PC-3 (cell line): ENCODE results near the gene RNF8. TPM values are rescaled to one million over a fixed set of nuclear protein-coding genes. Genes with fewer than 3 reads are reported as not detected.

ENCODE experiments used
- ATAC-seq: fragments of 200-7000 bp; cut with Tn5 transposase; 2 replicates; pipeline ENCODE4 v1.9.1; 2020; ENCODE audit warnings: mild to moderate bottlenecking, moderate library complexity
- BruUV-seq: library from RNA; stranded (reverse); fragments of 400-500 nt; replicated peaks from 2 replicates; lab custom pipeline; 2021; lab: Mats Ljungman, UMichigan
- CTCF ChIA-PET: fragments of 300-600 bp; sonication (Branson Sonifier 250); formaldehyde crosslinking; loops from one replicate; lab custom pipeline; 2022; ENCODE audit warnings: antibody characterized with exemption; lab: Charles Lee
- POLR2A ChIA-PET: fragments of 300-600 bp; sonication (Branson Sonifier 250); formaldehyde crosslinking; loops from one replicate; lab custom pipeline; 2022; ENCODE audit warnings: antibody characterized with exemption; ENCODE audit not compliant: unreplicated experiment; lab: Charles Lee
- DNase-seq: peaks from one replicate; pipeline ENCODE4 v3.0.0-alpha.2; 2015
- H2AFZ ChIP-seq: fragments of 300-600 bp; sonication (generic); 2 replicates; pipeline ENCODE4 v1.6.0; 2016; ENCODE audit warnings: antibody characterized with exemption, low read length
- H3F3A ChIP-seq: fragments of 300-600 bp; sonication (generic); one replicate; pipeline ENCODE4 v1.6.0; 2017; ENCODE audit warnings: antibody characterized with exemption, low read length, control low read depth, mild to moderate bottlenecking; ENCODE audit not compliant: unreplicated experiment
- H3K27ac ChIP-seq: fragments of 300-600 bp; sonication (generic); 2 replicates; pipeline ENCODE4 v1.5.1; 2016; ENCODE audit warnings: mild to moderate bottlenecking, low read length
- H3K27me3 ChIP-seq: fragments of 300-600 bp; sonication (generic); 2 replicates; pipeline ENCODE4 v1.6.1; 2016; ENCODE audit warnings: low read length, mixed read lengths
- H3K36me3 ChIP-seq: fragments of 300-600 bp; sonication (generic); 2 replicates; pipeline ENCODE4 v1.6.1; 2016; ENCODE audit warnings: low read depth, mixed run types, low read length, mixed read lengths
- H3K4me1 ChIP-seq: fragments of 300-600 bp; sonication (generic); 2 replicates; pipeline ENCODE4 v1.5.1; 2016; ENCODE audit warnings: low read length; ENCODE audit not compliant: insufficient read depth
- H3K4me2 ChIP-seq: fragments of 300-600 bp; sonication (generic); 2 replicates; pipeline ENCODE4 v1.6.0; 2016; ENCODE audit warnings: low read length
- H3K4me3 ChIP-seq: fragments of 300-600 bp; sonication (generic); 2 replicates; pipeline ENCODE4 v1.5.1; 2016; ENCODE audit warnings: mild to moderate bottlenecking, low read length, mixed read lengths
- H3K79me2 ChIP-seq: fragments of 300-600 bp; sonication (generic); 2 replicates; pipeline ENCODE4 v1.6.1; 2017; ENCODE audit warnings: low read length, mixed read lengths
- H3K9ac ChIP-seq: fragments of 300-600 bp; sonication (generic); 2 replicates; pipeline ENCODE4 v1.6.0; 2016; ENCODE audit warnings: mild to moderate bottlenecking, low read length
- H3K9me2 ChIP-seq: fragments of 300-600 bp; sonication (generic); replicated peaks from 2 replicates; pipeline ENCODE4 v1.6.1; 2016; ENCODE audit warnings: mixed run types, low read length, mixed read lengths
- H3K9me3 ChIP-seq: fragments of 300-600 bp; sonication (generic); 2 replicates; pipeline ENCODE4 v1.6.1; 2016; ENCODE audit warnings: low read length, mixed read lengths
- H4K20me1 ChIP-seq: fragments of 300-600 bp; sonication (generic); 2 replicates; pipeline ENCODE4 v1.6.1; 2016; ENCODE audit warnings: low read length, mixed read lengths
- EZH2 ChIP-seq: fragments of 300-600 bp; sonication (generic); IDR thresholded peaks from one replicate; pipeline ENCODE4 v1.6.1; 2017; ENCODE audit warnings: antibody characterized with exemption, mild to moderate bottlenecking, low read length; ENCODE audit not compliant: unreplicated experiment
- EZH2phosphoT487 ChIP-seq: fragments of 300-600 bp; sonication (generic); IDR thresholded peaks from 2 replicates; pipeline ENCODE4 v1.6.1; 2018; ENCODE audit warnings: mild to moderate bottlenecking, antibody characterized with exemption, low read length, borderline replicate concordance
- intact Hi-C: fragments of 100-400 bp; cut with micrococcal nuclease; formaldehyde crosslinking; loops from 2 replicates; pipeline ENCODE4 v1.9.0; 2023
- total RNA-seq: library from RNA; depleted of rRNA; stranded (reverse); fragments of >200 nt; gene quantifications from 2 replicates; pipeline ENCODE4 v1.2.3, GENCODE V29; 2014
- TF ChIP-seq, protein P1 (sequence below): fragments of 300-600 bp; sonication (generic); conservative IDR thresholded peaks from 2 replicates; pipeline ENCODE4 v1.5.1; 2017; ENCODE audit warnings: antibody characterized with exemption, low read depth, mild to moderate bottlenecking, low read length

RNF8 gene
- total RNA-seq, 1 experiment from 2014 or later, result 28.1 TPM

DNA sequence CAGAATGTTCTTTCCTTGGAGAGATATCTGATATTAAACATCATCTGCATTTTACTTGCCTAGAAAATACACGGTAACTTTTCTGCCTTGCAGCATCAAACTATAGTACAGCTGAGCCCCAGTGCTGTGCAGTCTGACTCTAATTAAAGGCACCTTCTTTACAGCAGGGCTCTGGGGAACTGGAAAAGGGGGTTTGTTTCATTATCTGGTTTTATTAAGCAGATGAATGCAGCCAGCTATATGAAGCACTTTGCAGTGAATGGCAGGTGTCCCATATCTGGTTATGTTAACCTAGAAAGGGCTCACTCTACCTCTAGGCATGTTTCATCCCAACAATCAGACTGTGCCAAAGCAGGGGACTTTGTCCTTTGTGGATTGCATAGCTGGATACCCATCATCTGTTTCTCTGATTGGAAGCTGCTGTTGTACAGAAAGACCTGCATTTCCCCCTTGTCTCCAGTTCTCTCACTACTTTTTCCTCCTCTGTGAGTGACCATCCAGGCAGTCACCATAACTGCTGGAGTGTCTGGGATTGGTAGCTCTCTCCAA, 39.7 kb downstream of the RNF8 start:
- DNase-seq (no peak), ATAC-seq (no peak)
- no TSS peak for BruUV-seq
- intact Hi-C loops, result no loop called here
- ChIA-PET CTCF (interaction anchor here (0.6 kb wide), 2 partner anchors 12 to 53 kb away, joined by 3 read pairs; no protein-coding TSS in a partner anchor), POLR2A (no interaction called here)
- peaks cover 25% of the 10 kb centered on the region; the same call in 1 of the 2 replicates for H3K36me3 ChIP-seq
- H3K27ac ChIP-seq, result no peak overlapping the region
- H3K9me3 ChIP-seq, result no peaks in the 10 kb centered on the region
- no peaks in the 10 kb centered on the region for H3K27me3 ChIP-seq
- H3K9ac ChIP-seq, result no peak overlapping the region
- H3K4me3 ChIP-seq, result no peak overlapping the region
- no peak overlapping the region for H3K4me2 ChIP-seq
- no peaks in the 10 kb centered on the region for H3K9me2 ChIP-seq
- H3K79me2 ChIP-seq, result no peaks in the 10 kb centered on the region
- H2AFZ ChIP-seq, result no peak overlapping the region
- H3K4me1 ChIP-seq, result no peaks in the 10 kb centered on the region
- H4K20me1 ChIP-seq, result no peaks in the 10 kb centered on the region
- no peak for TF ChIP-seq EZH2
- no peak for TF ChIP-seq EZH2phosphoT487
- TF ChIP-seq, protein P1, sequence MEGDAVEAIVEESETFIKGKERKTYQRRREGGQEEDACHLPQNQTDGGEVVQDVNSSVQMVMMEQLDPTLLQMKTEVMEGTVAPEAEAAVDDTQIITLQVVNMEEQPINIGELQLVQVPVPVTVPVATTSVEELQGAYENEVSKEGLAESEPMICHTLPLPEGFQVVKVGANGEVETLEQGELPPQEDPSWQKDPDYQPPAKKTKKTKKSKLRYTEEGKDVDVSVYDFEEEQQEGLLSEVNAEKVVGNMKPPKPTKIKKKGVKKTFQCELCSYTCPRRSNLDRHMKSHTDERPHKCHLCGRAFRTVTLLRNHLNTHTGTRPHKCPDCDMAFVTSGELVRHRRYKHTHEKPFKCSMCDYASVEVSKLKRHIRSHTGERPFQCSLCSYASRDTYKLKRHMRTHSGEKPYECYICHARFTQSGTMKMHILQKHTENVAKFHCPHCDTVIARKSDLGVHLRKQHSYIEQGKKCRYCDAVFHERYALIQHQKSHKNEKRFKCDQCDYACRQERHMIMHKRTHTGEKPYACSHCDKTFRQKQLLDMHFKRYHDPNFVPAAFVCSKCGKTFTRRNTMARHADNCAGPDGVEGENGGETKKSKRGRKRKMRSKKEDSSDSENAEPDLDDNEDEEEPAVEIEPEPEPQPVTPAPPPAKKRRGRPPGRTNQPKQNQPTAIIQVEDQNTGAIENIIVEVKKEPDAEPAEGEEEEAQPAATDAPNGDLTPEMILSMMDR, result no peak
- H3F3A ChIP-seq, result no peaks in the 10 kb centered on the region

GRCh38 chr6:37396571-37397180, 42.9 kb downstream of the RNF8 start:
- no peak for ATAC-seq
- POLR2A ChIA-PET, result no interaction called here
- no peak overlapping the region for H3K27ac ChIP-seq

More at GRCh38 chr6:37396571-37397180, 42.9 kb downstream of the RNF8 start:
- H2AFZ ChIP-seq, result no peak overlapping the region
- H3K9me2 ChIP-seq, result no peaks in the 10 kb centered on the region
- H3K4me1 ChIP-seq, result no peaks in the 10 kb centered on the region
- H3F3A ChIP-seq, result no peaks in the 10 kb centered on the region
- H3K27me3 ChIP-seq, result no peaks in the 10 kb centered on the region
- H4K20me1 ChIP-seq, result no peaks in the 10 kb centered on the region
- no peaks in the 10 kb centered on the region for H3K79me2 ChIP-seq
- TF ChIP-seq EZH2phosphoT487 (no peak), EZH2 (no peak)
- TF ChIP-seq, protein P1, result no peak
- no peak overlapping the region for H3K4me2 ChIP-seq
- peaks cover 12% of the 10 kb centered on the region; the same call in 1 of the 2 replicates for H3K36me3 ChIP-seq
- BruUV-seq, result no TSS peak
- H3K9ac ChIP-seq, result no peak overlapping the region
- DNase-seq, result no peak
- intact Hi-C loops, result no loop called here
- no peaks in the 10 kb centered on the region for H3K9me3 ChIP-seq
- H3K4me3 ChIP-seq, result no peak overlapping the region
- CTCF ChIA-PET, result no interaction called here
